H9 (cell line): ENCODE measurements around the gene PGGHG. TPM values are rescaled to one million over a fixed set of nuclear protein-coding genes. Genes with fewer than 3 reads are reported as not detected.

Experiments
- DNase-seq: peaks from one replicate; pipeline ENCODE4 v3.0.0-alpha.2; 2017
- H2AFZ ChIP-seq: one replicate; pipeline ENCODE4 v1.6.1; 2013; ENCODE audit warnings: mild to moderate bottlenecking, low read length, control low read depth, moderate library complexity
- H2AK5ac ChIP-seq: 2 replicates; pipeline ENCODE4 v1.6.1; 2013; ENCODE audit warnings: low read length, control low read depth, mixed read lengths; ENCODE audit not compliant: insufficient read length
- H2BK120ac ChIP-seq: one replicate; pipeline ENCODE4 v1.6.1; 2013; ENCODE audit warnings: low read depth, mild to moderate bottlenecking, low read length, control low read depth, inconsistent platforms; ENCODE audit not compliant: poor library complexity, severe bottlenecking
- H2BK12ac ChIP-seq: 2 replicates; pipeline ENCODE4 v1.6.1; 2013; ENCODE audit warnings: low read length, control low read depth, mixed read lengths, low read depth; ENCODE audit not compliant: insufficient read length
- H2BK15ac ChIP-seq: 2 replicates; pipeline ENCODE4 v1.6.1; 2013; ENCODE audit warnings: low read depth, low read length, control low read depth
- H2BK20ac ChIP-seq: one replicate; pipeline ENCODE4 v1.6.1; 2013; ENCODE audit warnings: low read depth, mild to moderate bottlenecking, low read length, control low read depth, inconsistent platforms; ENCODE audit not compliant: poor library complexity, severe bottlenecking
- H2BK5ac ChIP-seq: 2 replicates; pipeline ENCODE4 v1.6.1; 2013; ENCODE audit warnings: low read length, control low read depth, mixed read lengths; ENCODE audit not compliant: insufficient read length
- H3K14ac ChIP-seq: 2 replicates; pipeline ENCODE4 v1.6.1; 2013; ENCODE audit warnings: low read length, control low read depth; ENCODE audit not compliant: insufficient read depth
- H3K18ac ChIP-seq: 2 replicates; pipeline ENCODE4 v1.6.1; 2013; ENCODE audit warnings: low read depth, mild to moderate bottlenecking, mixed read lengths, low read length, control low read depth; ENCODE audit not compliant: insufficient read length
- H3K23ac ChIP-seq: 2 replicates; pipeline ENCODE4 v1.6.1; 2013; ENCODE audit warnings: low read length, control low read depth, mixed read lengths, low read depth; ENCODE audit not compliant: insufficient read length
- H3K23me2 ChIP-seq: 2 replicates; pipeline ENCODE4 v1.6.1; 2013; ENCODE audit warnings: low read depth, mild to moderate bottlenecking, mixed read lengths, low read length, control low read depth; ENCODE audit not compliant: insufficient read length, poor library complexity, severe bottlenecking
- H3K27ac ChIP-seq: 2 replicates; pipeline ENCODE4 v1.5.1; 2013; ENCODE audit warnings: low read length, control low read depth, mixed read lengths, low read depth; ENCODE audit not compliant: insufficient read length
- H3K27me3 ChIP-seq: 2 replicates; pipeline ENCODE4 v1.6.1; 2013; ENCODE audit warnings: low read length, control low read depth, inconsistent platforms; ENCODE audit not compliant: insufficient read depth
- H3K4ac ChIP-seq: 2 replicates; pipeline ENCODE4 v1.6.1; 2013; ENCODE audit warnings: low read depth, mild to moderate bottlenecking, control low read depth, inconsistent platforms, low read length, moderate library complexity
- H3K4me1 ChIP-seq: 2 replicates; pipeline ENCODE4 v1.6.1; 2013; ENCODE audit warnings: low read length, control low read depth, inconsistent platforms; ENCODE audit not compliant: insufficient read depth
- H3K4me2 ChIP-seq: 2 replicates; pipeline ENCODE4 v1.6.1; 2013; ENCODE audit warnings: low read length, control low read depth, mixed read lengths; ENCODE audit not compliant: insufficient read length, insufficient read depth
- H3K56ac ChIP-seq: 2 replicates; pipeline ENCODE4 v1.6.1; 2013; ENCODE audit warnings: low read depth, mild to moderate bottlenecking, mixed read lengths, low read length, control low read depth; ENCODE audit not compliant: insufficient read length
- H3K79me1 ChIP-seq: 2 replicates; pipeline ENCODE4 v1.6.1; 2013; ENCODE audit warnings: low read depth, mild to moderate bottlenecking, moderate library complexity, low read length, control low read depth, inconsistent platforms; ENCODE audit not compliant: insufficient read depth, poor library complexity, severe bottlenecking
- H3K79me2 ChIP-seq: 2 replicates; pipeline ENCODE4 v1.6.1; 2013; ENCODE audit warnings: low read length, control low read depth, inconsistent platforms; ENCODE audit not compliant: insufficient read depth
- H3K9ac ChIP-seq: 2 replicates; pipeline ENCODE4 v1.6.1; 2013; ENCODE audit warnings: low read length, control low read depth, mixed read lengths; ENCODE audit not compliant: insufficient read length; ENCODE audit errors: extremely low read depth
- H3K9me3 ChIP-seq: one replicate; pipeline ENCODE4 v1.6.1; 2013; ENCODE audit warnings: low read depth, low read length, inconsistent platforms; ENCODE audit not compliant: control insufficient read depth
- H3T11ph ChIP-seq: one replicate; pipeline ENCODE4 v1.6.1; 2013; ENCODE audit warnings: mild to moderate bottlenecking, low read length, control low read depth, inconsistent platforms
- H4K20me1 ChIP-seq: one replicate; pipeline ENCODE4 v1.6.1; 2013; ENCODE audit not compliant: control insufficient read depth, insufficient read length, insufficient read depth
- H4K5ac ChIP-seq: 2 replicates; pipeline ENCODE4 v1.6.1; 2013; ENCODE audit warnings: low read depth, mild to moderate bottlenecking, mixed read lengths, low read length, control low read depth; ENCODE audit not compliant: insufficient read length
- H4K8ac ChIP-seq: replicated peaks from 2 replicates; pipeline ENCODE4 v1.6.1; 2013; ENCODE audit warnings: low read length, control low read depth, mixed read lengths, low read depth; ENCODE audit not compliant: insufficient read length
- H4K91ac ChIP-seq: 2 replicates; pipeline ENCODE4 v1.6.1; 2013; ENCODE audit warnings: low read depth, mild to moderate bottlenecking, moderate library complexity, mixed read lengths, low read length, control low read depth; ENCODE audit not compliant: insufficient read length
- H3K27ac Mint-ChIP-seq, 3 experiments: 2 replicates in 2 of 3; 3 replicates in 1 of 3; pipeline ENCODE4 v1.8.0; 2020 to 2021; ENCODE audit warnings: mixed read lengths in 3 of 3, mild to moderate bottlenecking in 1 of 3, moderate library complexity in 1 of 3
- H3K27me3 Mint-ChIP-seq: 2 replicates; pipeline ENCODE4 v1.8.0; 2021; ENCODE audit warnings: low read depth, mild to moderate bottlenecking, moderate library complexity, mixed read lengths
- H3K36me3 Mint-ChIP-seq, 3 experiments: 2 replicates in 2 of 3; 3 replicates in 1 of 3; pipeline ENCODE4 v1.8.0; 2020 to 2021; ENCODE audit warnings: low read depth in 3 of 3, mixed read lengths in 3 of 3; ENCODE audit not compliant: insufficient read depth in 1 of 3
- H3K4me1 Mint-ChIP-seq, 2 experiments: 2 replicates each; pipeline ENCODE4 v1.8.0; 2020; ENCODE audit warnings: mixed read lengths in 2 of 2
- H3K4me3 Mint-ChIP-seq, 2 experiments: 2 replicates in 1 of 2; 3 replicates in 1 of 2; pipeline ENCODE4 v1.8.0; 2020 to 2021; ENCODE audit warnings: mild to moderate bottlenecking in 2 of 2, mixed read lengths in 2 of 2, moderate library complexity in 1 of 2
- H3K9me3 Mint-ChIP-seq, 2 experiments: 2 replicates in 1 of 2; 3 replicates in 1 of 2; pipeline ENCODE4 v1.8.0; 2020; ENCODE audit warnings: mild to moderate bottlenecking in 2 of 2, mixed read lengths in 2 of 2, moderate library complexity in 1 of 2
- CTCF ChIP-seq: fragments of 200-600 bp; sonication (generic); conservative IDR thresholded peaks from 3 replicates; pipeline ENCODE4 v1.8.0; 2021; ENCODE audit warnings: antibody characterized with exemption, mild to moderate bottlenecking
- WGBS: extraction: QIAGEN DNeasy Blood & Tissue Kit; methylation state at CpG from one replicate; pipeline ENCODE4 v1.1.7; 2013; ENCODE audit warnings: missing lambda C conversion rate, low lambda C conversion rate, mixed read lengths; ENCODE audit not compliant: insufficient read length; ENCODE audit errors: extremely low coverage; 5-methylcytosine and 5-hydroxymethylcytosine counted together
- total RNA-seq: library from RNA; stranded (reverse); gene quantifications from 2 replicates; pipeline ENCODE4 v1.2.1, GENCODE V29; 2021

Gene PGGHG
- total RNA-seq, 1 experiment from 2014 or later = 58.3 TPM

GRCh38 chr11:298406-299065, 9.6 kb downstream of the PGGHG start:
- H2BK20ac ChIP-seq = no peak overlapping the region
- Mint-ChIP-seq H3K4me1 (peaks cover 30 to 43% of the 10 kb centered on the region in 2 experiments), H3K27ac (no peak overlapping the region; a peak in 1 of 7 replicates), H3K36me3 (peaks cover 8 to 22% (median 11%) of the 10 kb centered on the region in 3 experiments; a peak in 6 of 7 replicates), H3K9me3 (peaks cover 2 to 10% of the 10 kb centered on the region in 2 experiments; a peak in 3 of 5 replicates), H3K27me3 (no peaks in the 10 kb centered on the region), H3K4me3 (no peak overlapping the region)
- TF ChIP-seq CTCF = no peak
- peaks cover 4% of the 10 kb centered on the region; the same call in 1 of the 2 replicates for H3K4me1 ChIP-seq
- H3K79me2 ChIP-seq = no peaks in the 10 kb centered on the region
- H2AFZ ChIP-seq = no peak overlapping the region
- H3K9me3 ChIP-seq = no peaks in the 10 kb centered on the region
- H3K79me1 ChIP-seq = no peaks in the 10 kb centered on the region
- H4K5ac ChIP-seq = no peak overlapping the region
- no peak overlapping the region for H4K8ac ChIP-seq
- no peak overlapping the region for H2BK15ac ChIP-seq
- no peak overlapping the region for H2BK5ac ChIP-seq
- no peak overlapping the region for H2AK5ac ChIP-seq
- no peak overlapping the region; the same call in 1 of the 2 replicates for H3K14ac ChIP-seq
- no peak overlapping the region for H3K9ac ChIP-seq
- no peak overlapping the region for H2BK12ac ChIP-seq
- no peak overlapping the region for H3K23ac ChIP-seq
- H3K27ac ChIP-seq = no peak overlapping the region
- no peak overlapping the region for H3T11ph ChIP-seq
- H3K23me2 ChIP-seq = no peaks in the 10 kb centered on the region
- no peak overlapping the region for H2BK120ac ChIP-seq
- WGBS = no CpG with 5 or more reads among the region's 15 CpGs
- no peak overlapping the region for H3K4ac ChIP-seq
- H4K91ac ChIP-seq = no peak overlapping the region
- DNase-seq = no peak
- no peaks in the 10 kb centered on the region for H4K20me1 ChIP-seq
- no peak overlapping the region for H3K4me2 ChIP-seq
- H3K18ac ChIP-seq = no peak overlapping the region
- no peaks in the 10 kb centered on the region for H3K27me3 ChIP-seq
- no peak overlapping the region for H3K56ac ChIP-seq
